ENCODE data around the gene DQX1.

Gene DQX1

GRCh38 chr2:74550231-74550630 lies 24.2 kb upstream of the DQX1 start:
- no peak overlapping the region for H3K4me3 ChIP-seq (replicated peaks; ENCODE audit: low read depth, low read length)
- TF ChIP-seq CTCF (IDR thresholded peaks at IDR 0.05; ENCODE audit: low read length, missing control alignments) = no peak
- no peak for DNase-seq (ENCODE audit: low read depth)

GRCh38 chr2:74548900-74549826 lies 23.1 kb upstream of the DQX1 start:
- no peak for DNase-seq (ENCODE audit: low read depth)
- H3K4me3 ChIP-seq (replicated peaks; ENCODE audit: low read depth, low read length) = peak overlapping the region; percentile 58
- TF ChIP-seq CTCF (IDR thresholded peaks at IDR 0.05; ENCODE audit: low read length, missing control alignments) = no peak

- H3K4me3 ChIP-seq (replicated peaks; ENCODE audit: low read depth, low read length) = peak overlapping the region; percentile 58
- DNase-seq (ENCODE audit: low read depth) = no peak
- TF ChIP-seq CTCF (IDR thresholded peaks at IDR 0.05; ENCODE audit: low read length, missing control alignments) = no peak
Observed at GRCh38 chr2:74548285-74548899, 22.4 kb upstream of the DQX1 start.

- no peak overlapping the region for H3K4me3 ChIP-seq (replicated peaks; ENCODE audit: low read depth, low read length)
- no peak for TF ChIP-seq CTCF (IDR thresholded peaks at IDR 0.05; ENCODE audit: low read length, missing control alignments)
- no peak for DNase-seq (ENCODE audit: low read depth)
Observed at GRCh38 chr2:74546004-74546403, 20.0 kb upstream of the DQX1 start.

- TF ChIP-seq CTCF (IDR thresholded peaks at IDR 0.05; ENCODE audit: low read length, missing control alignments) = peak; percentile 5
- H3K4me3 ChIP-seq (replicated peaks; ENCODE audit: low read depth, low read length) = no peak overlapping the region
- no peak for DNase-seq (ENCODE audit: low read depth)
Observed at GRCh38 chr2:74544634-74545033, 18.6 kb upstream of the DQX1 start.

GRCh38 chr2:74542978-74543377 lies 16.9 kb upstream of the DQX1 start:
- no peak overlapping the region for H3K4me3 ChIP-seq (replicated peaks; ENCODE audit: low read depth, low read length)
- TF ChIP-seq CTCF (IDR thresholded peaks at IDR 0.05; ENCODE audit: low read length, missing control alignments) = no peak
- no peak for DNase-seq (ENCODE audit: low read depth)

Data from fibroblast of pulmonary artery (primary cell).